HUDEP-2 (cell line): ENCODE data around the gene S100A8.

Experiments used
- DNase-seq, 76 experiments: peaks; one replicate each; lab custom pipeline; 2025; ENCODE audit not compliant: unreplicated experiment in 76 of 76; lab: John Stamatoyannopoulos, UW

The S100A8 gene

GRCh38 chr1:153364156-153364555 is 26.7 kb downstream of the S100A8 start:
- DNase-seq: no peak

GRCh38 chr1:153363641-153364040 is 27.2 kb downstream of the S100A8 start:
- DNase-seq: no peak

- no peak for DNase-seq
Observed at GRCh38 chr1:153362187-153362775, 28.6 kb downstream of the S100A8 start.

- no peak for DNase-seq
Observed at GRCh38 chr1:153361480-153362109, 29.3 kb downstream of the S100A8 start.

- DNase-seq: no peak
Observed at GRCh38 chr1:153360592-153361479, 30.0 kb downstream of the S100A8 start.

- no peak for DNase-seq
Observed at GRCh38 chr1:153360190-153360589, 30.7 kb downstream of the S100A8 start.

GRCh38 chr1:153359241-153359640 is 31.6 kb downstream of the S100A8 start:
- no peak for DNase-seq

- DNase-seq: no peak
Observed at GRCh38 chr1:153358691-153358975, 32.2 kb downstream of the S100A8 start.

GRCh38 chr1:153357853-153358690 is 32.8 kb downstream of the S100A8 start, which contains the start of gene S100A9:
Gene S100A9, plus strand, starts transcription at chr1:153357854. Its CDS starts 430 bp downstream, at chr1:153358284.
- no peak for DNase-seq

- DNase-seq: no peak
Observed at GRCh38 chr1:153357076-153357852, 33.6 kb downstream of the S100A8 start.

GRCh38 chr1:153356392-153357075 is 34.3 kb downstream of the S100A8 start:
- no peak for DNase-seq

- DNase-seq: peak in 65 of 76 experiments; percentile 10 to 81 (median 47)
Observed at GRCh38 chr1:153355445-153356071, 35.3 kb downstream of the S100A8 start.

GRCh38 chr1:153354515-153355193 is 36.2 kb downstream of the S100A8 start:
- DNase-seq: no peak

GRCh38 chr1:153353226-153353947 is 37.5 kb downstream of the S100A8 start:
- peak in 13 of 76 experiments; percentile 2 to 39 (median 15) for DNase-seq

- peak in 55 of 76 experiments; percentile 5 to 70 (median 36) for DNase-seq
Observed at GRCh38 chr1:153352523-153352922, 38.4 kb downstream of the S100A8 start.

GRCh38 chr1:153350321-153350957 is 40.4 kb downstream of the S100A8 start:
- no peak for DNase-seq
